ENCODE data around the gene SLC66A2.

Gene SLC66A2

GRCh38 chr18:79890674-79891073 lies 60.8 kb downstream of the SLC66A2 start:
- Histone ChIP-seq H3F3A (ENCODE audit: insufficient read depth) (no peaks in the 10 kb centered on the region), H3K27me3 (ENCODE audit: low read length) (no peaks in the 10 kb centered on the region), H4K20me1 (ENCODE audit: low read depth, low read length) (no peaks in the 10 kb centered on the region), H3K9me3 (ENCODE audit: insufficient read depth, low read length) (peaks cover 38% of the 10 kb centered on the region; the same call in 1 of the 2 replicates), H3K4me2 (ENCODE audit: low read depth, low read length, poor library complexity, severe bottlenecking) (no peak overlapping the region), H3K79me2 (ENCODE audit: insufficient read depth, low read length) (no peaks in the 10 kb centered on the region), H2AFZ (ENCODE audit: low read depth, low read length, severe bottlenecking) (no peak overlapping the region), H3K36me3 (ENCODE audit: low read length) (no peaks in the 10 kb centered on the region), H3K9ac (ENCODE audit: low read length) (no peak overlapping the region), H3K4me3 (ENCODE audit: insufficient read depth, low read length, poor library complexity, severe bottlenecking) (no peak overlapping the region), H3K9me2 (replicated peaks; ENCODE audit: insufficient read depth, low read length) (no peaks in the 10 kb centered on the region), H3K27ac (ENCODE audit: low read depth, low read length) (no peak overlapping the region)
- TF ChIP-seq EZH2phosphoT487 (conservative IDR thresholded peaks at IDR 0.05; ENCODE audit: low read length) (no peak), CTCF (IDR thresholded peaks at IDR 0.05; ENCODE audit: insufficient read depth, low read length, poor library complexity, severe bottlenecking) (no peak)

GRCh38 chr18:79889569-79889968 lies 61.9 kb downstream of the SLC66A2 start:
- Histone ChIP-seq H3K4me3 (ENCODE audit: insufficient read depth, low read length, poor library complexity, severe bottlenecking) (no peak overlapping the region), H3K79me2 (ENCODE audit: insufficient read depth, low read length) (no peaks in the 10 kb centered on the region), H3K27me3 (ENCODE audit: low read length) (no peaks in the 10 kb centered on the region), H3K4me2 (ENCODE audit: low read depth, low read length, poor library complexity, severe bottlenecking) (no peak overlapping the region), H4K20me1 (ENCODE audit: low read depth, low read length) (no peaks in the 10 kb centered on the region), H3K9me2 (replicated peaks; ENCODE audit: insufficient read depth, low read length) (no peaks in the 10 kb centered on the region), H3K36me3 (ENCODE audit: low read length) (no peaks in the 10 kb centered on the region), H3K27ac (ENCODE audit: low read depth, low read length) (no peak overlapping the region), H3F3A (ENCODE audit: insufficient read depth) (no peaks in the 10 kb centered on the region), H3K9me3 (ENCODE audit: insufficient read depth, low read length) (peaks cover 33% of the 10 kb centered on the region; the same call in 1 of the 2 replicates), H2AFZ (ENCODE audit: low read depth, low read length, severe bottlenecking) (no peak overlapping the region), H3K9ac (ENCODE audit: low read length) (no peak overlapping the region)
- no peak for TF ChIP-seq EZH2phosphoT487 (conservative IDR thresholded peaks at IDR 0.05; ENCODE audit: low read length)
- no peak for TF ChIP-seq CTCF (IDR thresholded peaks at IDR 0.05; ENCODE audit: insufficient read depth, low read length, poor library complexity, severe bottlenecking)

- Histone ChIP-seq H3K27ac (ENCODE audit: low read depth, low read length) (no peak overlapping the region), H3K36me3 (ENCODE audit: low read length) (no peaks in the 10 kb centered on the region), H3K9me3 (ENCODE audit: insufficient read depth, low read length) (peaks cover 28% of the 10 kb centered on the region; the same call in 1 of the 2 replicates), H3F3A (ENCODE audit: insufficient read depth) (no peaks in the 10 kb centered on the region), H3K79me2 (ENCODE audit: insufficient read depth, low read length) (no peaks in the 10 kb centered on the region), H3K27me3 (ENCODE audit: low read length) (no peaks in the 10 kb centered on the region), H3K9me2 (replicated peaks; ENCODE audit: insufficient read depth, low read length) (no peaks in the 10 kb centered on the region), H4K20me1 (ENCODE audit: low read depth, low read length) (no peaks in the 10 kb centered on the region), H3K9ac (ENCODE audit: low read length) (no peak overlapping the region), H3K4me2 (ENCODE audit: low read depth, low read length, poor library complexity, severe bottlenecking) (no peak overlapping the region), H2AFZ (ENCODE audit: low read depth, low read length, severe bottlenecking) (no peak overlapping the region), H3K4me3 (ENCODE audit: insufficient read depth, low read length, poor library complexity, severe bottlenecking) (no peak overlapping the region)
- TF ChIP-seq EZH2phosphoT487 (conservative IDR thresholded peaks at IDR 0.05; ENCODE audit: low read length) (no peak), CTCF (IDR thresholded peaks at IDR 0.05; ENCODE audit: insufficient read depth, low read length, poor library complexity, severe bottlenecking) (no peak)
These were observed 63.4 kb downstream of the SLC66A2 start for GRCh38 chr18:79888016-79888415.

Measured in SU-DHL-6 (cell line).